SK-N-SH (cell line): Measurements from ENCODE around the gene N4BP2L2. TPM values are rescaled to one million over a fixed set of nuclear protein-coding genes. Genes with fewer than 3 reads are reported as not detected.

Source experiments
- CTCF ChIA-PET: fragments of 300-600, 350-600 bp; formaldehyde crosslinking; extraction: SDS; loops from one replicate; lab custom pipeline; 2021; lab: Yijun Ruan, JAX
- POLR2A ChIA-PET: fragments of 350-600 bp; sonication (Branson Sonifier 250); formaldehyde crosslinking; extraction: SDS; loops from one replicate; lab custom pipeline; 2020; ENCODE audit warnings: antibody characterized with exemption, inconsistent platforms; lab: Yijun Ruan, JAX
- DNase-seq: peaks from one replicate; pipeline ENCODE4 v3.0.0; 2012
- H2AFZ ChIP-seq: fragments of 200-600 bp; sonication (generic); 2 replicates; pipeline ENCODE4 v1.8.1; 2016; ENCODE audit warnings: antibody characterized with exemption, mild to moderate bottlenecking, low read depth
- H3F3A ChIP-seq: fragments of 200-600 bp; sonication (generic); replicated peaks from 2 replicates; pipeline ENCODE3; 2016; ENCODE audit warnings: antibody characterized with exemption, mild to moderate bottlenecking; ENCODE audit not compliant: insufficient read depth
- H3K27ac ChIP-seq, 2 experiments: fragments of 200-500 bp in 1 of 2; fragments of 200-600 bp in 1 of 2; sonication (Bioruptor generic) in 1 of 2; sonication (generic), shearing (Covaris generic) in 1 of 2; 2 replicates each; pipeline versions ENCODE4 v1.5.1 to v1.6.1; 2014 to 2016; ENCODE audit warnings: low read depth in 2 of 2, inconsistent platforms in 1 of 2, low read length in 1 of 2, mild to moderate bottlenecking in 1 of 2, mixed read lengths in 1 of 2
- H3K27me3 ChIP-seq: fragments of 200-600 bp; sonication (generic), shearing (Covaris generic); 2 replicates; pipeline ENCODE4 v1.6.1; 2016; ENCODE audit warnings: mixed run types; ENCODE audit not compliant: insufficient read depth
- H3K36me3 ChIP-seq, 2 experiments: fragments of 200-500 bp in 1 of 2; fragments of 200-600 bp in 1 of 2; sonication (Bioruptor generic) in 1 of 2; sonication (generic) in 1 of 2; replicated peaks in 1 of 2; 2 replicates each; pipeline versions ENCODE3 to v1.5.1; 2014 to 2016; ENCODE audit warnings: low read length in 1 of 2, mild to moderate bottlenecking in 1 of 2; ENCODE audit not compliant: insufficient read depth in 2 of 2, control insufficient read depth in 1 of 2
- H3K4me1 ChIP-seq, 2 experiments: fragments of 200-500 bp in 1 of 2; fragments of 200-600 bp in 1 of 2; sonication (Bioruptor generic) in 1 of 2; sonication (generic), shearing (Covaris generic) in 1 of 2; 2 replicates each; pipeline versions ENCODE4 v1.5.1 to v1.6.1; 2014 to 2016; ENCODE audit warnings: low read depth in 1 of 2, low read length in 1 of 2, mixed run types in 1 of 2; ENCODE audit not compliant: insufficient read depth in 2 of 2, control insufficient read depth in 1 of 2
- H3K4me2 ChIP-seq: fragments of 200-600 bp; sonication (generic), shearing (Covaris generic); 2 replicates; pipeline ENCODE4 v1.6.1; 2017; ENCODE audit warnings: mixed run types
- H3K4me3 ChIP-seq, 2 experiments: fragments of 200-500 bp in 1 of 2; fragments of 200-600 bp in 1 of 2; sonication (Bioruptor generic) in 1 of 2; sonication (generic), shearing (Covaris generic) in 1 of 2; 2 replicates each; pipeline versions ENCODE4 v1.5.1 to v1.8.1; 2014 to 2016; ENCODE audit warnings: low read depth in 2 of 2, inconsistent platforms in 1 of 2, low read length in 1 of 2, mild to moderate bottlenecking in 1 of 2, mixed read lengths in 1 of 2, moderate library complexity in 1 of 2
- H3K79me2 ChIP-seq: fragments of 200-600 bp; sonication (generic); 2 replicates; pipeline ENCODE4 v1.8.1; 2017; ENCODE audit warnings: mild to moderate bottlenecking; ENCODE audit not compliant: insufficient read depth
- H3K9ac ChIP-seq: fragments of 200-600 bp; sonication (generic); 2 replicates; pipeline ENCODE4 v1.6.1; 2017; ENCODE audit warnings: mixed run types
- H3K9me2 ChIP-seq: fragments of 200-600 bp; sonication (generic); 2 replicates; pipeline ENCODE4 v1.6.1; 2017; ENCODE audit warnings: mixed run types
- H3K9me3 ChIP-seq: fragments of 200-600 bp; sonication (generic); 2 replicates; pipeline ENCODE4 v1.6.1; 2017; ENCODE audit warnings: mixed run types, mild to moderate bottlenecking, moderate library complexity
- H4K20me1 ChIP-seq: fragments of 200-600 bp; sonication (generic); 2 replicates; pipeline ENCODE4 v1.6.1; 2017; ENCODE audit warnings: mild to moderate bottlenecking, mixed run types; ENCODE audit not compliant: insufficient read depth
- EP300 ChIP-seq, 2 experiments: IDR thresholded peaks; 2 replicates each; pipeline versions ENCODE4 v1.4.0 to v1.6.1; 2012; ENCODE audit warnings: borderline replicate concordance in 1 of 2, low read depth in 1 of 2, low read length in 1 of 2
- FOSL2 ChIP-seq: IDR thresholded peaks from 2 replicates; pipeline ENCODE4 v1.4.0; 2012; ENCODE audit warnings: low read depth, mild to moderate bottlenecking, moderate library complexity, borderline replicate concordance
- GABPA ChIP-seq: IDR thresholded peaks from 2 replicates; pipeline ENCODE4 v1.4.0; 2012; ENCODE audit warnings: low read depth, mild to moderate bottlenecking
- MXI1 ChIP-seq: IDR thresholded peaks from 2 replicates; pipeline ENCODE4 v1.6.1; 2012; ENCODE audit warnings: mild to moderate bottlenecking, low read depth, low read length, improper control_type of control experiment
- NRF1 ChIP-seq: IDR thresholded peaks from 2 replicates; pipeline ENCODE4 v1.6.1; 2012; ENCODE audit warnings: low read depth, mild to moderate bottlenecking, low read length
- POLR2AphosphoS5 ChIP-seq: IDR thresholded peaks from 2 replicates; pipeline ENCODE4 v1.6.1; 2012; ENCODE audit warnings: low read depth, low read length
- YY1 ChIP-seq: IDR thresholded peaks from 2 replicates; pipeline ENCODE4 v1.4.0; 2012; ENCODE audit warnings: low read depth, mild to moderate bottlenecking
- ZBTB33 ChIP-seq: IDR thresholded peaks from 2 replicates; pipeline ENCODE4 v1.4.0; 2012; ENCODE audit warnings: low read depth, borderline replicate concordance
- WGBS: methylation state at CpG from one replicate; pipeline ENCODE4 v1.1.6; 2017; ENCODE audit warnings: low lambda C conversion rate; 5-methylcytosine and 5-hydroxymethylcytosine counted together
- polyA plus RNA-seq, 3 experiments: library from polyadenylated mRNA; depleted of rRNA; stranded (reverse); fragments of >200 nt; gene quantifications; 2 replicates each; pipeline ENCODE4 v1.2.3, GENCODE V29; 2012

N4BP2L2 gene
- polyA plus RNA-seq, 1 of the 3 experiments (the other 2 are of a cell fraction), result 16.0 TPM

GRCh38 chr13:32430018-32430747 lies 108.4 kb downstream of the N4BP2L2 start:
- Histone ChIP-seq H4K20me1 (no peaks in the 10 kb centered on the region), H3K4me1 (peaks cover 0 to 14% of the 10 kb centered on the region in 2 experiments; a peak in 2 of 4 replicates), H3K27me3 (no peaks in the 10 kb centered on the region), H3K27ac (no peak overlapping the region), H3F3A (no peaks in the 10 kb centered on the region), H3K4me3 (no peak overlapping the region), H3K79me2 (no peaks in the 10 kb centered on the region), H3K9ac (no peak overlapping the region), H3K9me3 (no peaks in the 10 kb centered on the region), H2AFZ (no peak overlapping the region), H3K4me2 (no peak overlapping the region), H3K9me2 (no peaks in the 10 kb centered on the region), H3K36me3 (peaks cover 0 to 3% of the 10 kb centered on the region in 2 experiments)
- no peak for DNase-seq
- 91% methylated on average over 6 of the region's 6 CpGs for WGBS
- ChIA-PET CTCF (interaction anchor here (0.5 to 1.4 kb wide), 4 partner anchors 11 to 151 kb away, joined by 3 to 5 read pairs (median 3); partner anchors contain the start of genes BRCA2 and ZAR1L), POLR2A (no interaction called here)
- no peak for TF ChIP-seq YY1

GRCh38 chr13:32429433-32429909 lies 109.1 kb downstream of the N4BP2L2 start:
- 95% methylated on average over 3 of the region's 6 CpGs for WGBS
- Histone ChIP-seq H3K27me3 (no peaks in the 10 kb centered on the region), H3K79me2 (no peaks in the 10 kb centered on the region), H3K4me3 (no peak overlapping the region), H4K20me1 (no peaks in the 10 kb centered on the region), H3F3A (no peaks in the 10 kb centered on the region)
- CTCF ChIA-PET, result interaction anchor here (1.0 to 1.2 kb wide), 4 partner anchors 9 to 519 kb away, joined by 3 to 5 read pairs (median 4); partner anchors contain the start of genes BRCA2 and ZAR1L
- POLR2A ChIA-PET, result no interaction called here
- DNase-seq, result no peak
- TF ChIP-seq FOSL2 (no peak), NRF1 (no peak), ZBTB33 (no peak), POLR2AphosphoS5 (no peak), MXI1 (no peak), GABPA (no peak), EP300 (IDR thresholded peaks at IDR 0.05; ENCODE audit: borderline replicate concordance in 1 of 2, low read depth in 1 of 2, low read length in 1 of 2) (no peak)
- TF ChIP-seq, all 33 proteins: peak for 0
- Histone ChIP-seq H3K9me2 (no peaks in the 10 kb centered on the region), H3K9me3 (no peaks in the 10 kb centered on the region), H3K4me1 (peaks cover 0 to 14% of the 10 kb centered on the region in 2 experiments; a peak in 2 of 4 replicates), H3K36me3 (peaks cover 0 to 3% of the 10 kb centered on the region in 2 experiments), H2AFZ (no peak overlapping the region), H3K9ac (no peak overlapping the region), H3K27ac (no peak overlapping the region), H3K4me2 (no peak overlapping the region)
